Measurements from ENCODE around the gene GALNT10. TPM values are rescaled to one million over a fixed set of nuclear protein-coding genes. Genes with fewer than 3 reads are reported as not detected.

Gene GALNT10
- total RNA-seq, 1 donor from 2014 or later, result 20.6 TPM

DNA sequence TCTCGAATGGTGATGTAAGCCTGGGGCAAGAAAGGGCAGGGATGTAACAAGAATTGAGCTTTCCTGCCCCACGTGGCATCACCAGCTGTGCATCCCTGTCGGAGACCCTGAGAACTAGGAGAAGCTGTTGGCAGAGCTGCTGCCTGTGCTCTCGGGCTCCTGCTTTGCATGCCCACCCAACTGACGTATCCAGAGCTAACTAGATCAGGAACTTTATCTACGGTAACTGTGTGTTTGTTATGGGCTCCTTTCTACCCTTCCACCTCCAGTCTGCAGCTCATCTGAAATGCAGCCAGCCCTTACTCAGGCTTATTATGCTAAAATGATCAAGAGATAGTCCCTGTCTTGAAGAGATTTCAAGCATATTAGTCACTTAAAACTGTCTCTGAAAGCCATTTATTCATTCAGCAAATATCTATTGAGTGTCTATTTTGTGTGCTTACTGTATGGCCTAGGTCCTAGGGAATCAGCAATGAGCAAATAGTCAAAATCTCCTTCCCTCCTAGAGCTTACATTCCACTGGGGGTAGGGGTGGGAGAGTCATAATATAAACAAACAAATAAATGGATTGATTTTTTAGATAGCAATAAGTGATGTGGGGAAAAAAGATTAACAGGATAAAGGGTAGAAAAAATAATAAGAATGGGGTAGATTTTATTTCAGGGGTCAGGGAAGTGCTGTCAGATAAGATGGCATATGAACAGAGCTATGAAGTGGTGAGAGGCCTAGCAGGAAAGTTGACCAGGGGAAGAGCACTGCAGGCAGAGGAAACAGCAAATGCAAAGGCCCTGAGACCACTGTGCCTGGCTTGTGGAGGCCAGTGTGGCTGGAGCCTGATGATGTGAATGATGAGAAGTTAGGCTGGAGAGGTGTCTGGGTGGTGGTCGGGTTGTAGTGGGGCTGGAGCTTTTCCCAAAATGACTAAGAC lies 118.2 kb downstream of the GALNT10 start:
- Mint-ChIP-seq H3K27me3 (no peaks in the 10 kb centered on the region), H3K4me1 (ENCODE audit: low read depth) (peaks cover 4% of the 10 kb centered on the region), H3K27ac (no peak overlapping the region), H3K4me3 (ENCODE audit: low read depth) (no peak overlapping the region), H3K36me3 (ENCODE audit: insufficient read depth) (peaks cover 15% of the 10 kb centered on the region), H3K9me3 (ENCODE audit: low read depth) (peaks cover 12% of the 10 kb centered on the region)
- DNase-seq (ENCODE audit: low spot score, unreplicated experiment), result no peak
- TF ChIP-seq, protein P1, sequence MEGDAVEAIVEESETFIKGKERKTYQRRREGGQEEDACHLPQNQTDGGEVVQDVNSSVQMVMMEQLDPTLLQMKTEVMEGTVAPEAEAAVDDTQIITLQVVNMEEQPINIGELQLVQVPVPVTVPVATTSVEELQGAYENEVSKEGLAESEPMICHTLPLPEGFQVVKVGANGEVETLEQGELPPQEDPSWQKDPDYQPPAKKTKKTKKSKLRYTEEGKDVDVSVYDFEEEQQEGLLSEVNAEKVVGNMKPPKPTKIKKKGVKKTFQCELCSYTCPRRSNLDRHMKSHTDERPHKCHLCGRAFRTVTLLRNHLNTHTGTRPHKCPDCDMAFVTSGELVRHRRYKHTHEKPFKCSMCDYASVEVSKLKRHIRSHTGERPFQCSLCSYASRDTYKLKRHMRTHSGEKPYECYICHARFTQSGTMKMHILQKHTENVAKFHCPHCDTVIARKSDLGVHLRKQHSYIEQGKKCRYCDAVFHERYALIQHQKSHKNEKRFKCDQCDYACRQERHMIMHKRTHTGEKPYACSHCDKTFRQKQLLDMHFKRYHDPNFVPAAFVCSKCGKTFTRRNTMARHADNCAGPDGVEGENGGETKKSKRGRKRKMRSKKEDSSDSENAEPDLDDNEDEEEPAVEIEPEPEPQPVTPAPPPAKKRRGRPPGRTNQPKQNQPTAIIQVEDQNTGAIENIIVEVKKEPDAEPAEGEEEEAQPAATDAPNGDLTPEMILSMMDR (IDR thresholded peaks at IDR 0.05; ENCODE audit: unreplicated experiment), result no peak

- no peak overlapping the region for H3K4me3 Mint-ChIP-seq (ENCODE audit: low read depth)
- H3K4me1 Mint-ChIP-seq (ENCODE audit: low read depth), result peaks cover 4% of the 10 kb centered on the region
- no peaks in the 10 kb centered on the region for H3K27me3 Mint-ChIP-seq
- peaks cover 8% of the 10 kb centered on the region for H3K9me3 Mint-ChIP-seq (ENCODE audit: low read depth)
- DNase-seq (ENCODE audit: low spot score, unreplicated experiment), result no peak
- H3K36me3 Mint-ChIP-seq (ENCODE audit: insufficient read depth), result peaks cover 11% of the 10 kb centered on the region
- no peak overlapping the region for H3K27ac Mint-ChIP-seq
- TF ChIP-seq, protein P1 (IDR thresholded peaks at IDR 0.05; ENCODE audit: unreplicated experiment), result no peak
These were observed 118.8 kb downstream of the GALNT10 start for GRCh38 chr5:154309371-154309745.

- Mint-ChIP-seq H3K27ac (no peak overlapping the region), H3K4me3 (ENCODE audit: low read depth) (no peak overlapping the region), H3K9me3 (ENCODE audit: low read depth) (peaks cover 4% of the 10 kb centered on the region), H3K27me3 (no peaks in the 10 kb centered on the region), H3K4me1 (ENCODE audit: low read depth) (peaks cover 4% of the 10 kb centered on the region), H3K36me3 (ENCODE audit: insufficient read depth) (peaks cover 9% of the 10 kb centered on the region)
- TF ChIP-seq, protein P1 (IDR thresholded peaks at IDR 0.05; ENCODE audit: unreplicated experiment), result no peak
- DNase-seq (ENCODE audit: low spot score, unreplicated experiment), result no peak
These were observed 119.3 kb downstream of the GALNT10 start for GRCh38 chr5:154309805-154310204.

DNA sequence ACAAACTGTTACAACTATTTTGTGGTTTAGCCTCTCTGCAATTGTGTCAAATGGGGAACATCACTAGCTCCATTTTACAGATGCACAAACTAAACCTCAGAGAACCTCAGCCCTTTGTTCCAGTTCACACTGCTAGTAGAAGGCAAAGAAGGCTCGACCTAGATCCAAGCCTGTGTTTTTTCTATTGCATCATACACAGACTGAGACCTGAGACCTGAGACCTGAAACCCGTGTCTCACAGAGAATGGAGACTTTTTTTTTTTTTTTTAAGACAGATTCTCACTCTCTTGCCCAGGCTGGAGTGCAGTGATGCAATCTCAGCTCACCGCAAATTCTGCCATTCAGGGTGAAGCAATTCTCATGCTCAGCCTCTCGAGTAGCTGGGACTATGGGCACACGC lies 120.8 kb downstream of the GALNT10 start:
- Mint-ChIP-seq H3K4me3 (ENCODE audit: low read depth) (no peak overlapping the region), H3K27me3 (no peaks in the 10 kb centered on the region), H3K36me3 (ENCODE audit: insufficient read depth) (peaks cover 2% of the 10 kb centered on the region), H3K4me1 (ENCODE audit: low read depth) (peaks cover 4% of the 10 kb centered on the region), H3K9me3 (ENCODE audit: low read depth) (no peaks in the 10 kb centered on the region), H3K27ac (no peak overlapping the region)
- DNase-seq (ENCODE audit: low spot score, unreplicated experiment), result no peak
- TF ChIP-seq, protein P1 (IDR thresholded peaks at IDR 0.05; ENCODE audit: unreplicated experiment), result no peak

DNA sequence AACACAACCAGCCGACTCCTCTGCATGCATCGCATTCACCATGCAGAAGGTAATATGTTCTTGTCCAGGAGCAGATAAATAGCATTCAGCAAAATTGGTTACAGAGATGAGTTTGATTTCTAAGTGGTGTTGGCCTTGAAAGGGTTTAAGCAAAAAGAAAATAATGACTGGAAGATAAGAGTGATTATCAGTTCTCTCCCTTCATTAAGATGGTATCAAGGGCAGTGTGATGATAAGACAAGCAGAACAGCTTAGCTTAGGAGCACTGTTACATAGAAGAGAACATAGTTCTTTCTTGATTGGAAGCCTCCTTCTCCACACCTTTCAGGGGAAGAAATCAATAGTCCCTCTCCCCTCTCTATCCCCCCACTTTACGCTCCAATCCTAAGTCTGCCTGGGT lies 121.5 kb downstream of the GALNT10 start:
- Mint-ChIP-seq H3K9me3 (ENCODE audit: low read depth) (no peaks in the 10 kb centered on the region), H3K36me3 (ENCODE audit: insufficient read depth) (no peaks in the 10 kb centered on the region), H3K4me1 (ENCODE audit: low read depth) (peaks cover 4% of the 10 kb centered on the region), H3K27me3 (no peaks in the 10 kb centered on the region), H3K27ac (no peak overlapping the region), H3K4me3 (ENCODE audit: low read depth) (no peak overlapping the region)
- DNase-seq (ENCODE audit: low spot score, unreplicated experiment), result no peak
- TF ChIP-seq, protein P1 (IDR thresholded peaks at IDR 0.05; ENCODE audit: unreplicated experiment), result no peak

Data from progenitor cell of endocrine pancreas (in vitro differentiated cells).